ENCODE results near the gene TSPAN9. TPM values are rescaled to one million over a fixed set of nuclear protein-coding genes. Genes with fewer than 3 reads are reported as not detected.

The TSPAN9 gene
- total RNA-seq, 1 experiment from 2014 or later, result 9.6 TPM

GRCh38 chr12:3164454-3165077 lies 87.4 kb downstream of the TSPAN9 start:
- Histone ChIP-seq H3K79me2 (ENCODE audit: low read depth) (no peaks in the 10 kb centered on the region), H3K4me1 (replicated peaks; ENCODE audit: insufficient read depth) (peaks cover 11% of the 10 kb centered on the region), H3K9me3 (ENCODE audit: insufficient read depth, low read depth) (no peaks in the 10 kb centered on the region), H3K4me3 (no peak overlapping the region), H3K36me3 (ENCODE audit: low read depth) (no peaks in the 10 kb centered on the region), H2AFZ (no peak overlapping the region), H3K4me2 (no peak overlapping the region), H3F3A (ENCODE audit: insufficient read depth, low read depth) (no peaks in the 10 kb centered on the region), H3K9me2 (ENCODE audit: insufficient read depth) (no peaks in the 10 kb centered on the region), H3K27me3 (ENCODE audit: insufficient read depth, low read depth) (no peaks in the 10 kb centered on the region), H4K20me1 (ENCODE audit: insufficient read depth) (no peaks in the 10 kb centered on the region), H3K27ac (no peak overlapping the region)
- TF ChIP-seq, protein P1, sequence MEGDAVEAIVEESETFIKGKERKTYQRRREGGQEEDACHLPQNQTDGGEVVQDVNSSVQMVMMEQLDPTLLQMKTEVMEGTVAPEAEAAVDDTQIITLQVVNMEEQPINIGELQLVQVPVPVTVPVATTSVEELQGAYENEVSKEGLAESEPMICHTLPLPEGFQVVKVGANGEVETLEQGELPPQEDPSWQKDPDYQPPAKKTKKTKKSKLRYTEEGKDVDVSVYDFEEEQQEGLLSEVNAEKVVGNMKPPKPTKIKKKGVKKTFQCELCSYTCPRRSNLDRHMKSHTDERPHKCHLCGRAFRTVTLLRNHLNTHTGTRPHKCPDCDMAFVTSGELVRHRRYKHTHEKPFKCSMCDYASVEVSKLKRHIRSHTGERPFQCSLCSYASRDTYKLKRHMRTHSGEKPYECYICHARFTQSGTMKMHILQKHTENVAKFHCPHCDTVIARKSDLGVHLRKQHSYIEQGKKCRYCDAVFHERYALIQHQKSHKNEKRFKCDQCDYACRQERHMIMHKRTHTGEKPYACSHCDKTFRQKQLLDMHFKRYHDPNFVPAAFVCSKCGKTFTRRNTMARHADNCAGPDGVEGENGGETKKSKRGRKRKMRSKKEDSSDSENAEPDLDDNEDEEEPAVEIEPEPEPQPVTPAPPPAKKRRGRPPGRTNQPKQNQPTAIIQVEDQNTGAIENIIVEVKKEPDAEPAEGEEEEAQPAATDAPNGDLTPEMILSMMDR (conservative IDR thresholded peaks at IDR 0.05), result no peak
- TF ChIP-seq EZH2 (IDR thresholded peaks at IDR 0.05; ENCODE audit: low read depth), result no peak
- intact Hi-C loops (cut with micrococcal nuclease; ENCODE audit: unreplicated experiment), result no loop called here
- CTCF ChIA-PET, result no interaction called here
- no TSS peak for BruUV-seq (replicated peaks)
- no peak for DNase-seq
- POLR2A ChIA-PET (ENCODE audit: unreplicated experiment), result no interaction called here

GRCh38 chr12:3165078-3165980 lies 88.2 kb downstream of the TSPAN9 start:
- H3K27me3 ChIP-seq (ENCODE audit: insufficient read depth, low read depth), result no peaks in the 10 kb centered on the region
- intact Hi-C loops (cut with micrococcal nuclease; ENCODE audit: unreplicated experiment), result no loop called here
- H3K27ac ChIP-seq, result no peak overlapping the region
- H4K20me1 ChIP-seq (ENCODE audit: insufficient read depth), result no peaks in the 10 kb centered on the region
- H3K79me2 ChIP-seq (ENCODE audit: low read depth), result no peaks in the 10 kb centered on the region
- no peaks in the 10 kb centered on the region for H3F3A ChIP-seq (ENCODE audit: insufficient read depth, low read depth)
- no peak overlapping the region for H2AFZ ChIP-seq
- BruUV-seq (replicated peaks), result no TSS peak
- ChIA-PET POLR2A (ENCODE audit: unreplicated experiment) (no interaction called here), CTCF (interaction anchor here (0.7 kb wide), 1 partner anchor 1112 kb away, joined by 4 read pairs; no protein-coding TSS in a partner anchor)
- no peaks in the 10 kb centered on the region for H3K36me3 ChIP-seq (ENCODE audit: low read depth)
- H3K9me2 ChIP-seq (ENCODE audit: insufficient read depth), result no peaks in the 10 kb centered on the region
- no peak for DNase-seq
- no peak overlapping the region for H3K4me2 ChIP-seq
- peaks cover 15% of the 10 kb centered on the region for H3K4me1 ChIP-seq (replicated peaks; ENCODE audit: insufficient read depth)
- H3K4me3 ChIP-seq, result no peak overlapping the region
- TF ChIP-seq, protein P1 (conservative IDR thresholded peaks at IDR 0.05), result no peak
- no peak for TF ChIP-seq EZH2 (IDR thresholded peaks at IDR 0.05; ENCODE audit: low read depth)
- no peaks in the 10 kb centered on the region for H3K9me3 ChIP-seq (ENCODE audit: insufficient read depth, low read depth)

DNA sequence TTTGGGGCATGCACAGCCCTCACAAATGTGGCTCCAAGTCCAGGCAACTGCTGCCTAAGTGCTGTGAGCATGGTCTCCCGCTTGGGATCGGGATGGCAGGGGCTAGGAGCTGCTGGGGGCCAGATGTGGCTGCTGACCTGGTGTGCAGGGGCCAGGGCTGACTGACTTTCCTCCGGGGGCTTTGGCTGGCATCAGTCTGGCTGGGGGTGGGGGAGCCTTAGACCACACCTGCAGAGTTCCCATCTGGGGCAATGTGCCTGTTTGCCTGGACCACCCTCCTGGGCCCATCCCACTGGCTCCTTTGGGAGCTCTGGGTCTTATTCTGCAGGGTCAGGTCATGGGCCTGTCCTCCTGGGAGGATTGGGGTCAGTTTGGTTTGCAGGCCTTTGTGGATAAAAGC lies 90.5 kb downstream of the TSPAN9 start:
- POLR2A ChIA-PET (ENCODE audit: unreplicated experiment), result no interaction called here
- Histone ChIP-seq H3K4me3 (no peak overlapping the region), H3K9me3 (ENCODE audit: insufficient read depth, low read depth) (no peaks in the 10 kb centered on the region), H3K36me3 (ENCODE audit: low read depth) (no peaks in the 10 kb centered on the region), H3K27ac (no peak overlapping the region), H3K9me2 (ENCODE audit: insufficient read depth) (no peaks in the 10 kb centered on the region), H4K20me1 (ENCODE audit: insufficient read depth) (no peaks in the 10 kb centered on the region), H3K27me3 (ENCODE audit: insufficient read depth, low read depth) (no peaks in the 10 kb centered on the region), H2AFZ (no peak overlapping the region), H3K4me1 (replicated peaks; ENCODE audit: insufficient read depth) (peaks cover 26% of the 10 kb centered on the region), H3F3A (ENCODE audit: insufficient read depth, low read depth) (no peaks in the 10 kb centered on the region), H3K4me2 (no peak overlapping the region), H3K79me2 (ENCODE audit: low read depth) (no peaks in the 10 kb centered on the region)
- TF ChIP-seq, protein P1 (conservative IDR thresholded peaks at IDR 0.05), result no peak
- BruUV-seq (replicated peaks), result no TSS peak
- intact Hi-C loops (cut with micrococcal nuclease; ENCODE audit: unreplicated experiment), result loop anchor here (2.0 kb wide), 1 partner anchor 69 kb away; no protein-coding TSS in a partner anchor
- no peak for DNase-seq
- CTCF ChIA-PET, result no interaction called here
